PC-3 (cell line): ENCODE data around the gene CCNJL. TPM values are rescaled to one million over a fixed set of nuclear protein-coding genes. Genes with fewer than 3 reads are reported as not detected.

Experiments used
- ATAC-seq: fragments of 200-7000 bp; cut with Tn5 transposase; 2 replicates; pipeline ENCODE4 v1.9.1; 2020; ENCODE audit warnings: mild to moderate bottlenecking, moderate library complexity
- BruUV-seq: library from RNA; stranded (reverse); fragments of 400-500 nt; replicated peaks from 2 replicates; lab custom pipeline; 2021; lab: Mats Ljungman, UMichigan
- CTCF ChIA-PET: fragments of 300-600 bp; sonication (Branson Sonifier 250); formaldehyde crosslinking; loops from one replicate; lab custom pipeline; 2022; ENCODE audit warnings: antibody characterized with exemption; lab: Charles Lee
- POLR2A ChIA-PET: fragments of 300-600 bp; sonication (Branson Sonifier 250); formaldehyde crosslinking; loops from one replicate; lab custom pipeline; 2022; ENCODE audit warnings: antibody characterized with exemption; ENCODE audit not compliant: unreplicated experiment; lab: Charles Lee
- DNase-seq: peaks from one replicate; pipeline ENCODE4 v3.0.0-alpha.2; 2015
- H2AFZ ChIP-seq: fragments of 300-600 bp; sonication (generic); 2 replicates; pipeline ENCODE4 v1.6.0; 2016; ENCODE audit warnings: antibody characterized with exemption, low read length
- H3F3A ChIP-seq: fragments of 300-600 bp; sonication (generic); one replicate; pipeline ENCODE4 v1.6.0; 2017; ENCODE audit warnings: antibody characterized with exemption, low read length, control low read depth, mild to moderate bottlenecking; ENCODE audit not compliant: unreplicated experiment
- H3K27ac ChIP-seq: fragments of 300-600 bp; sonication (generic); 2 replicates; pipeline ENCODE4 v1.5.1; 2016; ENCODE audit warnings: mild to moderate bottlenecking, low read length
- H3K27me3 ChIP-seq: fragments of 300-600 bp; sonication (generic); 2 replicates; pipeline ENCODE4 v1.6.1; 2016; ENCODE audit warnings: low read length, mixed read lengths
- H3K36me3 ChIP-seq: fragments of 300-600 bp; sonication (generic); 2 replicates; pipeline ENCODE4 v1.6.1; 2016; ENCODE audit warnings: low read depth, mixed run types, low read length, mixed read lengths
- H3K4me1 ChIP-seq: fragments of 300-600 bp; sonication (generic); 2 replicates; pipeline ENCODE4 v1.5.1; 2016; ENCODE audit warnings: low read length; ENCODE audit not compliant: insufficient read depth
- H3K4me2 ChIP-seq: fragments of 300-600 bp; sonication (generic); 2 replicates; pipeline ENCODE4 v1.6.0; 2016; ENCODE audit warnings: low read length
- H3K4me3 ChIP-seq: fragments of 300-600 bp; sonication (generic); 2 replicates; pipeline ENCODE4 v1.5.1; 2016; ENCODE audit warnings: mild to moderate bottlenecking, low read length, mixed read lengths
- H3K79me2 ChIP-seq: fragments of 300-600 bp; sonication (generic); 2 replicates; pipeline ENCODE4 v1.6.1; 2017; ENCODE audit warnings: low read length, mixed read lengths
- H3K9ac ChIP-seq: fragments of 300-600 bp; sonication (generic); 2 replicates; pipeline ENCODE4 v1.6.0; 2016; ENCODE audit warnings: mild to moderate bottlenecking, low read length
- H3K9me2 ChIP-seq: fragments of 300-600 bp; sonication (generic); replicated peaks from 2 replicates; pipeline ENCODE4 v1.6.1; 2016; ENCODE audit warnings: mixed run types, low read length, mixed read lengths
- H3K9me3 ChIP-seq: fragments of 300-600 bp; sonication (generic); 2 replicates; pipeline ENCODE4 v1.6.1; 2016; ENCODE audit warnings: low read length, mixed read lengths
- H4K20me1 ChIP-seq: fragments of 300-600 bp; sonication (generic); 2 replicates; pipeline ENCODE4 v1.6.1; 2016; ENCODE audit warnings: low read length, mixed read lengths
- CTCF ChIP-seq: fragments of 300-600 bp; sonication (generic); conservative IDR thresholded peaks from 2 replicates; pipeline ENCODE4 v1.5.1; 2017; ENCODE audit warnings: antibody characterized with exemption, low read depth, mild to moderate bottlenecking, low read length
- EZH2 ChIP-seq: fragments of 300-600 bp; sonication (generic); IDR thresholded peaks from one replicate; pipeline ENCODE4 v1.6.1; 2017; ENCODE audit warnings: antibody characterized with exemption, mild to moderate bottlenecking, low read length; ENCODE audit not compliant: unreplicated experiment
- EZH2phosphoT487 ChIP-seq: fragments of 300-600 bp; sonication (generic); IDR thresholded peaks from 2 replicates; pipeline ENCODE4 v1.6.1; 2018; ENCODE audit warnings: mild to moderate bottlenecking, antibody characterized with exemption, low read length, borderline replicate concordance
- intact Hi-C: fragments of 100-400 bp; cut with micrococcal nuclease; formaldehyde crosslinking; loops from 2 replicates; pipeline ENCODE4 v1.9.0; 2023
- total RNA-seq: library from RNA; depleted of rRNA; stranded (reverse); fragments of >200 nt; gene quantifications from 2 replicates; pipeline ENCODE4 v1.2.3, GENCODE V29; 2014

Gene CCNJL
- total RNA-seq, 1 experiment from 2014 or later: 7.7 TPM

GRCh38 chr5:160266044-160266443 is 46.3 kb downstream of the CCNJL start:
- Histone ChIP-seq H3K27me3 (no peaks in the 10 kb centered on the region), H3K4me3 (no peak overlapping the region), H3K4me1 (no peaks in the 10 kb centered on the region), H3K9me3 (no peaks in the 10 kb centered on the region), H3K27ac (no peak overlapping the region), H3K79me2 (no peaks in the 10 kb centered on the region), H3F3A (no peaks in the 10 kb centered on the region), H2AFZ (no peak overlapping the region), H3K9ac (no peak overlapping the region), H3K36me3 (no peaks in the 10 kb centered on the region), H3K9me2 (no peaks in the 10 kb centered on the region), H3K4me2 (no peak overlapping the region), H4K20me1 (no peaks in the 10 kb centered on the region)
- CTCF ChIA-PET: interaction anchor here (0.6 kb wide), 1 partner anchor 79 kb away, joined by 5 read pairs; no protein-coding TSS in a partner anchor
- no TSS peak for BruUV-seq
- intact Hi-C loops: no loop called here
- DNase-seq (no peak), ATAC-seq (no peak)
- POLR2A ChIA-PET: interaction anchor here (0.7 kb wide), 1 partner anchor 72 kb away, joined by 18 read pairs; no protein-coding TSS in a partner anchor
- TF ChIP-seq EZH2 (no peak), CTCF (no peak), EZH2phosphoT487 (no peak)

DNA sequence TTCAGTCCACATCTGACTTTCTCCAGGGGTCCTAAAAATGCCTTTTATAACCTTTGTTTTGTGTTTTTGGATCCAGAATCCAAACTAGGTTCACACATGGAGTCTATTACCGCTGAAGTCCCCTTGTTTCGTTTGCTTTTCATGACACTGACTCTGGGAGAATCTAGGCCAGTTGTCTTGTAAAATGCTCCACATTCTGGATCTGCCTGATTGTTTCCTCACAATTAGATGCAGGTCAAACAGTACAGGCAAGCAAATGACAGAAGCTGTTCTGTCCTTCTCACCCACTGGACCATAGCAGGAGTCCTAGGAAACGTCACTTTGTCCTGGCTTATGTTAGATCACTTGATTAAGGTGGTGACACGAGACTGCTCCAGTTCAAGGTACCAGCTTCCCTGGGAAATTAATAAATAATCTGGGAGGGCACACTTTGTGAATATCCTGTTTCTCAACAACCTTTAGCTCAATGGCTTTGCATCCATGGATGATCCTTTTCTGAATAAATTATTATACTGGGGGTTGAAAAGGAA is 49.0 kb downstream of the CCNJL start:
- BruUV-seq: no TSS peak
- H3K27ac ChIP-seq: no peak overlapping the region

More for the DNA sequence above, 49.0 kb downstream of the CCNJL start:
- Histone ChIP-seq H3K4me2 (no peak overlapping the region), H2AFZ (no peak overlapping the region), H3K4me3 (no peak overlapping the region), H3F3A (no peaks in the 10 kb centered on the region), H3K9ac (no peak overlapping the region), H3K9me2 (no peaks in the 10 kb centered on the region), H3K4me1 (no peaks in the 10 kb centered on the region), H3K79me2 (no peaks in the 10 kb centered on the region), H3K36me3 (no peaks in the 10 kb centered on the region), H4K20me1 (no peaks in the 10 kb centered on the region), H3K9me3 (no peaks in the 10 kb centered on the region), H3K27me3 (no peaks in the 10 kb centered on the region)
- POLR2A ChIA-PET: interaction anchor here (0.6 kb wide), 1 partner anchor 48 kb away, joined by 3 read pairs; no protein-coding TSS in a partner anchor
- CTCF ChIA-PET: interaction anchor here (0.5 kb wide), 1 partner anchor 13 kb away, joined by 5 read pairs; no protein-coding TSS in a partner anchor
- ATAC-seq (no peak), DNase-seq (no peak)
- TF ChIP-seq CTCF (no peak), EZH2 (no peak), EZH2phosphoT487 (no peak)
- intact Hi-C loops: no loop called here
